Naive B cell (primary cell): Measurements from ENCODE around the gene PID1. TPM values are rescaled to one million over a fixed set of nuclear protein-coding genes. Genes with fewer than 3 reads are reported as not detected.

ENCODE experiments used
- ATAC-seq, 2 donors: fragments of 150-1000 bp; cut with Tn5 transposase; 2 replicates each; pipeline ENCODE4 v1.10.0; 2021; ENCODE audit warnings: low read depth in 2 of 2, mild to moderate bottlenecking in 2 of 2, moderate library complexity in 2 of 2
- DNase-seq: peaks from one replicate; pipeline ENCODE4 v3.0.0; 2022
- H3K27ac Mint-ChIP-seq, 6 donors: one replicate each; pipeline ENCODE4 v1.8.0; 2020 to 2022; ENCODE audit warnings: mild to moderate bottlenecking in 6 of 6, mixed read lengths in 6 of 6, moderate library complexity in 5 of 6, inconsistent platforms in 2 of 6
- H3K27me3 Mint-ChIP-seq, 3 donors: one replicate each; pipeline ENCODE4 v1.8.0; 2021 to 2022; ENCODE audit warnings: mixed read lengths in 3 of 3, mild to moderate bottlenecking in 1 of 3
- H3K36me3 Mint-ChIP-seq, 2 donors: one replicate each; pipeline ENCODE4 v1.8.0; 2020 to 2022; ENCODE audit warnings: mixed read lengths in 2 of 2, inconsistent platforms in 1 of 2, mild to moderate bottlenecking in 1 of 2
- H3K4me1 Mint-ChIP-seq, 3 donors: one replicate each; pipeline ENCODE4 v1.8.0; 2020 to 2022; ENCODE audit warnings: mixed read lengths in 3 of 3, inconsistent platforms in 1 of 3, mild to moderate bottlenecking in 1 of 3, moderate library complexity in 1 of 3
- H3K4me3 Mint-ChIP-seq, 8 donors: one replicate each; pipeline ENCODE4 v1.8.0; 2020 to 2022; ENCODE audit warnings: mild to moderate bottlenecking in 8 of 8, mixed read lengths in 8 of 8, moderate library complexity in 8 of 8, inconsistent platforms in 2 of 8
- H3K9me3 Mint-ChIP-seq, 7 donors: one replicate each; pipeline ENCODE4 v1.8.0; 2020 to 2022; ENCODE audit warnings: mixed read lengths in 7 of 7, mild to moderate bottlenecking in 5 of 7, inconsistent platforms in 2 of 7, moderate library complexity in 1 of 7
- polyA plus RNA-seq, 6 donors: library from polyadenylated mRNA; unstranded; fragments of 300-500 nt; fragmentation: Illumina TruSeq; gene quantifications; one replicate each; pipeline ENCODE4 v1.2.3, GENCODE V29; 2021; ENCODE audit warnings: low read depth in 6 of 6

Gene PID1
- polyA plus RNA-seq, 6 donors from 2014 or later: 0.17 to 0.42 TPM; not detected in 4

- Mint-ChIP-seq H3K36me3 (no peaks in the 10 kb centered on the region), H3K4me1 (no peaks in the 10 kb centered on the region), H3K27ac (no peak overlapping the region), H3K27me3 (no peaks in the 10 kb centered on the region), H3K9me3 (peaks cover 2 to 9% (median 4%) of the 10 kb centered on the region in 7 donors), H3K4me3 (no peak overlapping the region)
- DNase-seq: no peak
- ATAC-seq: no peak
Observed at GRCh38 chr2:229169751-229170150, 101.3 kb downstream of the PID1 start.

GRCh38 chr2:229164545-229165249 is 106.4 kb downstream of the PID1 start:
- H3K9me3 Mint-ChIP-seq: peaks cover 0 to 7% (median 3%) of the 10 kb centered on the region in 7 donors
- no peak overlapping the region for H3K4me3 Mint-ChIP-seq
- H3K27ac Mint-ChIP-seq: no peak overlapping the region
- DNase-seq (no peak), ATAC-seq (no peak)
- no peaks in the 10 kb centered on the region for H3K27me3 Mint-ChIP-seq
- no peaks in the 10 kb centered on the region for H3K4me1 Mint-ChIP-seq
- H3K36me3 Mint-ChIP-seq: no peaks in the 10 kb centered on the region

- Mint-ChIP-seq H3K36me3 (no peaks in the 10 kb centered on the region), H3K4me1 (no peaks in the 10 kb centered on the region), H3K9me3 (peaks cover 0 to 8% (median 4%) of the 10 kb centered on the region in 7 donors), H3K4me3 (no peak overlapping the region), H3K27me3 (no peaks in the 10 kb centered on the region), H3K27ac (no peak overlapping the region)
- DNase-seq: no peak
- no peak for ATAC-seq
Observed at GRCh38 chr2:229163893-229164292, 107.2 kb downstream of the PID1 start.

- no peak for ATAC-seq
- no peaks in the 10 kb centered on the region for H3K27me3 Mint-ChIP-seq
- no peak overlapping the region for H3K4me3 Mint-ChIP-seq
- H3K27ac Mint-ChIP-seq: no peak overlapping the region
- peaks cover 0 to 15% (median 4%) of the 10 kb centered on the region in 7 donors for H3K9me3 Mint-ChIP-seq
- DNase-seq: no peak
- no peaks in the 10 kb centered on the region for H3K4me1 Mint-ChIP-seq
- no peaks in the 10 kb centered on the region for H3K36me3 Mint-ChIP-seq
Observed at GRCh38 chr2:229162015-229162414, 109.1 kb downstream of the PID1 start.

- no peak for DNase-seq
- no peaks in the 10 kb centered on the region for H3K36me3 Mint-ChIP-seq
Observed at GRCh38 chr2:229160984-229161383, 110.1 kb downstream of the PID1 start.

GRCh38 chr2:229160180-229160579 is 110.9 kb downstream of the PID1 start:
- Mint-ChIP-seq H3K27me3 (no peaks in the 10 kb centered on the region), H3K4me1 (no peaks in the 10 kb centered on the region), H3K9me3 (peaks cover 0 to 15% (median 5%) of the 10 kb centered on the region in 7 donors), H3K27ac (no peak overlapping the region), H3K36me3 (no peaks in the 10 kb centered on the region), H3K4me3 (no peak overlapping the region)
- DNase-seq: no peak
- ATAC-seq: no peak

More at GRCh38 chr2:229160984-229161383, 110.1 kb downstream of the PID1 start:
- H3K4me1 Mint-ChIP-seq: no peaks in the 10 kb centered on the region
- no peaks in the 10 kb centered on the region for H3K27me3 Mint-ChIP-seq
- H3K9me3 Mint-ChIP-seq: peaks cover 0 to 15% (median 4%) of the 10 kb centered on the region in 7 donors
- no peak for ATAC-seq
- H3K4me3 Mint-ChIP-seq: no peak overlapping the region
- no peak overlapping the region for H3K27ac Mint-ChIP-seq

GRCh38 chr2:229159405-229159804 is 111.7 kb downstream of the PID1 start:
- Mint-ChIP-seq H3K4me3 (no peak overlapping the region), H3K27ac (no peak overlapping the region), H3K9me3 (peaks cover 0 to 15% (median 5%) of the 10 kb centered on the region in 7 donors), H3K4me1 (no peaks in the 10 kb centered on the region), H3K27me3 (no peaks in the 10 kb centered on the region), H3K36me3 (no peaks in the 10 kb centered on the region)
- DNase-seq (no peak), ATAC-seq (no peak)

- Mint-ChIP-seq H3K9me3 (peaks cover 0 to 14% (median 0%) of the 10 kb centered on the region in 7 donors), H3K27ac (no peak overlapping the region), H3K4me3 (no peak overlapping the region), H3K27me3 (no peaks in the 10 kb centered on the region), H3K4me1 (no peaks in the 10 kb centered on the region), H3K36me3 (no peaks in the 10 kb centered on the region)
- no peak for ATAC-seq
- DNase-seq: no peak
Observed at GRCh38 chr2:229154381-229154780, 116.7 kb downstream of the PID1 start.

GRCh38 chr2:229153951-229154350 is 117.1 kb downstream of the PID1 start:
- Mint-ChIP-seq H3K4me3 (no peak overlapping the region), H3K9me3 (peaks cover 0 to 14% (median 0%) of the 10 kb centered on the region in 7 donors), H3K36me3 (no peaks in the 10 kb centered on the region), H3K27ac (no peak overlapping the region), H3K4me1 (no peaks in the 10 kb centered on the region), H3K27me3 (no peaks in the 10 kb centered on the region)
- ATAC-seq (no peak), DNase-seq (no peak)

- Mint-ChIP-seq H3K27me3 (no peaks in the 10 kb centered on the region), H3K4me3 (no peak overlapping the region)
- ATAC-seq: no peak
Observed at GRCh38 chr2:229153267-229153666, 117.8 kb downstream of the PID1 start.

GRCh38 chr2:229152674-229153073 is 118.4 kb downstream of the PID1 start:
- Mint-ChIP-seq H3K27ac (no peak overlapping the region), H3K27me3 (no peaks in the 10 kb centered on the region), H3K4me3 (no peak overlapping the region), H3K36me3 (no peaks in the 10 kb centered on the region), H3K4me1 (no peaks in the 10 kb centered on the region), H3K9me3 (peaks cover 0 to 5% (median 4%) of the 10 kb centered on the region in 7 donors)
- no peak for ATAC-seq
- no peak for DNase-seq

More at GRCh38 chr2:229153267-229153666, 117.8 kb downstream of the PID1 start:
- no peak for DNase-seq
- Mint-ChIP-seq H3K4me1 (no peaks in the 10 kb centered on the region), H3K27ac (no peak overlapping the region), H3K9me3 (peaks cover 0 to 9% (median 4%) of the 10 kb centered on the region in 7 donors), H3K36me3 (no peaks in the 10 kb centered on the region)

- Mint-ChIP-seq H3K27me3 (no peaks in the 10 kb centered on the region), H3K4me3 (no peak overlapping the region), H3K9me3 (peaks cover 0 to 18% (median 5%) of the 10 kb centered on the region in 7 donors), H3K4me1 (no peaks in the 10 kb centered on the region), H3K27ac (no peak overlapping the region), H3K36me3 (no peaks in the 10 kb centered on the region)
- DNase-seq: no peak
- ATAC-seq: no peak
Observed at GRCh38 chr2:229150317-229150716, 120.8 kb downstream of the PID1 start.

- Mint-ChIP-seq H3K4me1 (no peaks in the 10 kb centered on the region), H3K4me3 (no peak overlapping the region)
Observed at GRCh38 chr2:229141424-229142025, 129.6 kb downstream of the PID1 start.

GRCh38 chr2:229137639-229138038 is 133.4 kb downstream of the PID1 start:
- no peak for ATAC-seq
- Mint-ChIP-seq H3K27me3 (peaks cover 0 to 4% (median 0%) of the 10 kb centered on the region in 3 donors), H3K36me3 (no peaks in the 10 kb centered on the region), H3K4me3 (no peak overlapping the region), H3K4me1 (no peaks in the 10 kb centered on the region), H3K27ac (no peak overlapping the region), H3K9me3 (peaks cover 0 to 12% (median 4%) of the 10 kb centered on the region in 7 donors)
- DNase-seq: no peak

More at GRCh38 chr2:229141424-229142025, 129.6 kb downstream of the PID1 start:
- no peak for ATAC-seq
- Mint-ChIP-seq H3K27ac (no peak overlapping the region), H3K36me3 (no peaks in the 10 kb centered on the region), H3K27me3 (peaks cover 0 to 4% (median 0%) of the 10 kb centered on the region in 3 donors), H3K9me3 (peaks cover 3 to 28% (median 5%) of the 10 kb centered on the region in 7 donors)
- no peak for DNase-seq
